GM12874 (cell line): Measurements from ENCODE around the gene RNF149.

Source experiments
- TF ChIP-seq, protein P1 (sequence below): IDR thresholded peaks from 2 replicates; pipeline ENCODE4 v1.5.1; 2011; ENCODE audit warnings: low read depth, mild to moderate bottlenecking, control low read depth, low read length, moderate library complexity; ENCODE audit not compliant: insufficient read depth

Gene RNF149, protein sequence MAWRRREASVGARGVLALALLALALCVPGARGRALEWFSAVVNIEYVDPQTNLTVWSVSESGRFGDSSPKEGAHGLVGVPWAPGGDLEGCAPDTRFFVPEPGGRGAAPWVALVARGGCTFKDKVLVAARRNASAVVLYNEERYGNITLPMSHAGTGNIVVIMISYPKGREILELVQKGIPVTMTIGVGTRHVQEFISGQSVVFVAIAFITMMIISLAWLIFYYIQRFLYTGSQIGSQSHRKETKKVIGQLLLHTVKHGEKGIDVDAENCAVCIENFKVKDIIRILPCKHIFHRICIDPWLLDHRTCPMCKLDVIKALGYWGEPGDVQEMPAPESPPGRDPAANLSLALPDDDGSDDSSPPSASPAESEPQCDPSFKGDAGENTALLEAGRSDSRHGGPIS

DNA sequence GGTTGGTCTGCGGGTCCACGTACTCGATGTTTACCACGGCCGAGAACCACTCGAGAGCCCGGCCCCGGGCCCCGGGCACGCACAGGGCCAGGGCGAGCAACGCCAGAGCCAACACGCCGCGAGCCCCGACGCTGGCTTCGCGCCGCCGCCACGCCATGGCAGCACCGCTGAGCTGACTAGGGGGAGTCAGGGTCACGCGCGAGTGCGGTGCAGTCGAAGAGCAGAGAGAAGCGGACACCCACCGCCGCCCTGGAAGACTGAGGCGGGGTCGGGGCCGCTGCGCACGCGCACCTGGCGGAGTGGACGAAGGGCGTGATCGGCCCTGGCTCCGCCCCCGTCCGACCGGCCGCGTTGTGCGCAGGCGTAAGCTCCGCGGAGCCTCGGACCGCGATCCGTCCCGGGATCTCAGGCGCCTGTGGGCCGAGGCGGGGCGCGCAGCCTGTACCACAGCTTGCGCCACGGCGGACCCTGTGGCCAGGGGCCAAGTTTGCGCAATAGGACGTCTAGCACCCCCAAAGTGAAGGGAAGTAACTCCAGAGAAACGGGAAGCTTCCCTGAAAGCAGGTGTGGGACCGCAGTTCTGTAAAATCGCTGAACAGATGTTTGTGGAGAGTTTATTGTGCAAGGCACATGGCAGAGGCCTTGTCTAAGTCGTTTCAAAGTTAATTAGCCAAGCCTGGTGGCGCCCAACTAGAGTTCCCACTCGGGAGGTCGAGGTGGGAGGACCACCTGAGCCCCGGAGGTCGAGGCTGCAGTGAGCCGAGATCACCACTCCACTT is at the start of gene RNF149:
Gene RNF149, minus strand, starts transcription at position 270 of the 779 bp plus-strand sequence. Its CDS starts 113 bp downstream, at position 157.
- TF ChIP-seq, protein P1, sequence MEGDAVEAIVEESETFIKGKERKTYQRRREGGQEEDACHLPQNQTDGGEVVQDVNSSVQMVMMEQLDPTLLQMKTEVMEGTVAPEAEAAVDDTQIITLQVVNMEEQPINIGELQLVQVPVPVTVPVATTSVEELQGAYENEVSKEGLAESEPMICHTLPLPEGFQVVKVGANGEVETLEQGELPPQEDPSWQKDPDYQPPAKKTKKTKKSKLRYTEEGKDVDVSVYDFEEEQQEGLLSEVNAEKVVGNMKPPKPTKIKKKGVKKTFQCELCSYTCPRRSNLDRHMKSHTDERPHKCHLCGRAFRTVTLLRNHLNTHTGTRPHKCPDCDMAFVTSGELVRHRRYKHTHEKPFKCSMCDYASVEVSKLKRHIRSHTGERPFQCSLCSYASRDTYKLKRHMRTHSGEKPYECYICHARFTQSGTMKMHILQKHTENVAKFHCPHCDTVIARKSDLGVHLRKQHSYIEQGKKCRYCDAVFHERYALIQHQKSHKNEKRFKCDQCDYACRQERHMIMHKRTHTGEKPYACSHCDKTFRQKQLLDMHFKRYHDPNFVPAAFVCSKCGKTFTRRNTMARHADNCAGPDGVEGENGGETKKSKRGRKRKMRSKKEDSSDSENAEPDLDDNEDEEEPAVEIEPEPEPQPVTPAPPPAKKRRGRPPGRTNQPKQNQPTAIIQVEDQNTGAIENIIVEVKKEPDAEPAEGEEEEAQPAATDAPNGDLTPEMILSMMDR, result no peak

DNA sequence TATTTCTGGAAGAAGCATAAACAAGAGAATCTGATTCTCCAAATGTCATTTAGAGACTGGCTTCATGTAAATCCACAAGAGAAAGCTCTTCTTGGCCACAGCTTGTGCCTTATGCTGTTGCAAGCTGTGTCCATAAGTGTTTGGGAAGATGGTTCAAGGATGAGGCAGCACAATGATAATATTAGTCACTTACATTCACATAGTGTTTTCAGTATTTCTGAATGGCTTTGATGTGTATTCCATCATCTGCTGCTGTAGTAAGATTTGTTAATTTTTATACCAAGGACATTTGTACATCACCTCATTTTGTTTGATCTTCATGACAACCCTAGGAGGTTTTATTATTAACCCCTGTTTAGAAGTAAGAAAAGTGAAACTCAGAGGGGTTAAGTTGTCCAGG is 48.9 kb upstream of the RNF149 start:
- TF ChIP-seq, protein P1, result no peak

DNA sequence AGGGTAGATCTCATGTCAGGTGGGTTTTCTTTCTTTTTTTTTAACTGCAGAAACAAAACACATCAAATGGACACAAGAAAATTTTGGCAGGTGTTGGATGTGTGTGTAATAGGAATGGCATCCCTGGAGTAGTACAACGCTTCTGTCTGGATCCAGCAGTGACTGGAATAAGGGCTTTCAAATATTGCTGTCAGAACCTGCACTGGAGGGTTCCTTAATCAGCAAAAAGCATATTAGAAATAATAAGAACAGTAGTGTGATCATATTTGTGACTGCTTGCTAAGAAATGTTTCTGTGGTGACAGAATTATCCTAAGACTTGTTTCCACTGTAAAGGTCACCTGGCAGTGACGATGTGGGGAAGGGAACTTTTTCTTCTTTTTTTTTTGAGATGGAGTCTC is 48.0 kb upstream of the RNF149 start:
- TF ChIP-seq, protein P1, result no peak

DNA sequence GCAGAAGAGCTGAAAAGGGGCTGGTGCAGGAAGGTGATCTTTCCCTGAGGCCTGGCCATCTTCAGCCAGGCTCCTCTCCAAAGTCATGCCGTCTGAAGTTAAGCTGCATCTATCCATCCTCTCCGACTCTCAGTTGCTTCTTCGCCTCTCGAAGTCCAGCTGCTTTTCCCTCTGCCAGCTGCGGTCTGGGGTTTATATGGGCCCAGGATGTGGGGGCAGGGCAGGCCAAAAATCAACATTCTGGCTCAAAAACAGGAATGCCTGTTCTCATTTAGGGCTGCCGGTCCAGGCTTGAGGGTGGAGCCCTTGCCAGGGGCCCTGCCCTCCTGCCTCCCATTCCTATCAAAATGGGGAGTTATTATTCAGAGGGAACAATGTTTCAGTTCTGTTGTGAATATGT is 47.6 kb upstream of the RNF149 start:
- TF ChIP-seq, protein P1, result no peak

DNA sequence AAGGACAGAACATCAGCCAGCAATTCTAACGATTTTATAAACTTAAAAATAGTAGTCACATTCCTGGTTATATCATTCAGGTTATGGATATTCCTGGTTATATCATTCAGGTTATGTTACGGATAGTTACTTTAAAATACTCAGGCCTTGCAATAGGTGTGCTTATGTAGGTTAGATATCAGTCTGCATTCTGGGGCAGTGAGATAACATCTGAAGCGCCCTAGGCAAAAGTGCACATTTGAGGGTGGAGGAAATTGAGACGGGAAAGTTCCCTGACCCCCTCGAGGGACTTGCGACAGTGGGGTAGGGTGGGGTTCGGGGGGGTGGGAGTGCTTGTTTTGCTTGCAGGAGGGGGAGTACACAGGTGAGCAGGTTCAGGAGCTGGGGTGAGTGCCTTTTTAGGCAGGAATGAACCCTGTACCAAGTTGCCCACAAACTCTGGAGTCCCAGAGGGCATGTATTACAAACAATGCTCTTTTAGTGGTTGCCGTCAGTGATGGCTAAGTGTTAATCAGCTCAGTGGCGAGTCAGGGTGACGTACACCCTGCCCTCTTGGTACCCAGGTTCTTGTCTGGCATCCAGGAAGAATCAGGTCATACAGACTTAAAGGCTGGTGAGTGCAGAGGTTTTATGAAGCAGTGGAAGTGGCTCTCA is 47.0 kb upstream of the RNF149 start:
- TF ChIP-seq, protein P1, result no peak

DNA sequence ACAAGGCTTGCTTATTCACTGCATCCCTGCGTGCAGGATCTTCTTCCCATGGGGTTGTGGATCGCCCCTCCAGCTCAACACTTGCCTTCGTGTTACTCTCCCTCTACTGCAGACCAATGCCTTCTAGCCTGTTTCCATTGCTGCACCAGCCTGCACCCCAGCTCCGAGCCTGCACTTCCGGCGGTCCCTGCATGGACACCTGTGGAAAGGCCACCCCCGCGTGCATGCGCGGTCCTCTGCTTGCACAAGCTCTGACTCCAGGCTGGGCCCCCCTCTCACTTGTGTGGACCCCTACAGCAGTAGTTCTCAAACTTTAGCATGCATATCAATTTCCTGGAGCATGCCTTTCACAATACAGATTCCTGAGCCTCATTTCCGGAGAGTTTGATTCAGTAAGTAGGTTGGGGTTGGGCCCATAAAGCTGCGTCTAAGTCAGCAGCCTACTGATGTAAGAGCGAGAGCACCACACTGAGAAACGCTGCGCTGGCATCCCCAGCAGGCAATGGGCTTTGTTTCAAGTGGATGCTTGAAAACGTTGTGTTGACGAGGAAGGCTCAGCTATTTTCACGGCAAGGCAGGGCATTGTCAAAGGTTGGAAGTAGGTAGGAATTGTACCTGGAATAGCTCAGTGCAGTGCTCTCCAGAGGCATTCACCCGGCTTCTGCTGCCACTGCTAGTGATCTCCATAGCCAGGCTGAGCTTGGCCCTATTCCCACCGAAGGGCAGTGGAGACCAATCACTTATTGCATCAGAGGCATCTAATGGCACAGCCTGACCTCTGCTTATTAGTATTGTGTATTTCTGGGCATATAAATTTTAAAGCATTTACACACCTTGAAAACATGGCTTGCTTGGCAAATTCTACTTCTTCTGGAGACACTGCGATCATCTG is 46.2 kb upstream of the RNF149 start:
- TF ChIP-seq, protein P1, result no peak
